ENCODE measurements around the gene LMAN1L.

GRCh38 chr15:74833376-74834107, 20.9 kb downstream of the LMAN1L start:
- TF ChIP-seq, protein P1, sequence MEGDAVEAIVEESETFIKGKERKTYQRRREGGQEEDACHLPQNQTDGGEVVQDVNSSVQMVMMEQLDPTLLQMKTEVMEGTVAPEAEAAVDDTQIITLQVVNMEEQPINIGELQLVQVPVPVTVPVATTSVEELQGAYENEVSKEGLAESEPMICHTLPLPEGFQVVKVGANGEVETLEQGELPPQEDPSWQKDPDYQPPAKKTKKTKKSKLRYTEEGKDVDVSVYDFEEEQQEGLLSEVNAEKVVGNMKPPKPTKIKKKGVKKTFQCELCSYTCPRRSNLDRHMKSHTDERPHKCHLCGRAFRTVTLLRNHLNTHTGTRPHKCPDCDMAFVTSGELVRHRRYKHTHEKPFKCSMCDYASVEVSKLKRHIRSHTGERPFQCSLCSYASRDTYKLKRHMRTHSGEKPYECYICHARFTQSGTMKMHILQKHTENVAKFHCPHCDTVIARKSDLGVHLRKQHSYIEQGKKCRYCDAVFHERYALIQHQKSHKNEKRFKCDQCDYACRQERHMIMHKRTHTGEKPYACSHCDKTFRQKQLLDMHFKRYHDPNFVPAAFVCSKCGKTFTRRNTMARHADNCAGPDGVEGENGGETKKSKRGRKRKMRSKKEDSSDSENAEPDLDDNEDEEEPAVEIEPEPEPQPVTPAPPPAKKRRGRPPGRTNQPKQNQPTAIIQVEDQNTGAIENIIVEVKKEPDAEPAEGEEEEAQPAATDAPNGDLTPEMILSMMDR (IDR thresholded peaks at IDR 0.05): no peak
- TF ChIP-seq ZFX (IDR thresholded peaks at IDR 0.05; ENCODE audit: borderline replicate concordance): no peak
